PC-3 (cell line): ENCODE data around the gene CPN2. TPM values are rescaled to one million over a fixed set of nuclear protein-coding genes. Genes with fewer than 3 reads are reported as not detected.

Source experiments
- ATAC-seq: fragments of 200-7000 bp; cut with Tn5 transposase; 2 replicates; pipeline ENCODE4 v1.9.1; 2020; ENCODE audit warnings: mild to moderate bottlenecking, moderate library complexity
- BruUV-seq: library from RNA; stranded (reverse); fragments of 400-500 nt; replicated peaks from 2 replicates; lab custom pipeline; 2021; lab: Mats Ljungman, UMichigan
- CTCF ChIA-PET: fragments of 300-600 bp; sonication (Branson Sonifier 250); formaldehyde crosslinking; loops from one replicate; lab custom pipeline; 2022; ENCODE audit warnings: antibody characterized with exemption; lab: Charles Lee
- POLR2A ChIA-PET: fragments of 300-600 bp; sonication (Branson Sonifier 250); formaldehyde crosslinking; loops from one replicate; lab custom pipeline; 2022; ENCODE audit warnings: antibody characterized with exemption; ENCODE audit not compliant: unreplicated experiment; lab: Charles Lee
- DNase-seq: peaks from one replicate; pipeline ENCODE4 v3.0.0-alpha.2; 2015
- H2AFZ ChIP-seq: fragments of 300-600 bp; sonication (generic); 2 replicates; pipeline ENCODE4 v1.6.0; 2016; ENCODE audit warnings: antibody characterized with exemption, low read length
- H3F3A ChIP-seq: fragments of 300-600 bp; sonication (generic); one replicate; pipeline ENCODE4 v1.6.0; 2017; ENCODE audit warnings: antibody characterized with exemption, low read length, control low read depth, mild to moderate bottlenecking; ENCODE audit not compliant: unreplicated experiment
- H3K27ac ChIP-seq: fragments of 300-600 bp; sonication (generic); 2 replicates; pipeline ENCODE4 v1.5.1; 2016; ENCODE audit warnings: mild to moderate bottlenecking, low read length
- H3K27me3 ChIP-seq: fragments of 300-600 bp; sonication (generic); 2 replicates; pipeline ENCODE4 v1.6.1; 2016; ENCODE audit warnings: low read length, mixed read lengths
- H3K36me3 ChIP-seq: fragments of 300-600 bp; sonication (generic); 2 replicates; pipeline ENCODE4 v1.6.1; 2016; ENCODE audit warnings: low read depth, mixed run types, low read length, mixed read lengths
- H3K4me1 ChIP-seq: fragments of 300-600 bp; sonication (generic); 2 replicates; pipeline ENCODE4 v1.5.1; 2016; ENCODE audit warnings: low read length; ENCODE audit not compliant: insufficient read depth
- H3K4me2 ChIP-seq: fragments of 300-600 bp; sonication (generic); 2 replicates; pipeline ENCODE4 v1.6.0; 2016; ENCODE audit warnings: low read length
- H3K4me3 ChIP-seq: fragments of 300-600 bp; sonication (generic); 2 replicates; pipeline ENCODE4 v1.5.1; 2016; ENCODE audit warnings: mild to moderate bottlenecking, low read length, mixed read lengths
- H3K79me2 ChIP-seq: fragments of 300-600 bp; sonication (generic); 2 replicates; pipeline ENCODE4 v1.6.1; 2017; ENCODE audit warnings: low read length, mixed read lengths
- H3K9ac ChIP-seq: fragments of 300-600 bp; sonication (generic); 2 replicates; pipeline ENCODE4 v1.6.0; 2016; ENCODE audit warnings: mild to moderate bottlenecking, low read length
- H3K9me2 ChIP-seq: fragments of 300-600 bp; sonication (generic); replicated peaks from 2 replicates; pipeline ENCODE4 v1.6.1; 2016; ENCODE audit warnings: mixed run types, low read length, mixed read lengths
- H3K9me3 ChIP-seq: fragments of 300-600 bp; sonication (generic); 2 replicates; pipeline ENCODE4 v1.6.1; 2016; ENCODE audit warnings: low read length, mixed read lengths
- H4K20me1 ChIP-seq: fragments of 300-600 bp; sonication (generic); 2 replicates; pipeline ENCODE4 v1.6.1; 2016; ENCODE audit warnings: low read length, mixed read lengths
- EZH2 ChIP-seq: fragments of 300-600 bp; sonication (generic); IDR thresholded peaks from one replicate; pipeline ENCODE4 v1.6.1; 2017; ENCODE audit warnings: antibody characterized with exemption, mild to moderate bottlenecking, low read length; ENCODE audit not compliant: unreplicated experiment
- EZH2phosphoT487 ChIP-seq: fragments of 300-600 bp; sonication (generic); IDR thresholded peaks from 2 replicates; pipeline ENCODE4 v1.6.1; 2018; ENCODE audit warnings: mild to moderate bottlenecking, antibody characterized with exemption, low read length, borderline replicate concordance
- intact Hi-C: fragments of 100-400 bp; cut with micrococcal nuclease; formaldehyde crosslinking; loops from 2 replicates; pipeline ENCODE4 v1.9.0; 2023
- total RNA-seq: library from RNA; depleted of rRNA; stranded (reverse); fragments of >200 nt; gene quantifications from 2 replicates; pipeline ENCODE4 v1.2.3, GENCODE V29; 2014
- TF ChIP-seq, protein P1 (sequence below): fragments of 300-600 bp; sonication (generic); conservative IDR thresholded peaks from 2 replicates; pipeline ENCODE4 v1.5.1; 2017; ENCODE audit warnings: antibody characterized with exemption, low read depth, mild to moderate bottlenecking, low read length

Gene CPN2
- total RNA-seq, 1 experiment from 2014 or later = 0.07 TPM

DNA sequence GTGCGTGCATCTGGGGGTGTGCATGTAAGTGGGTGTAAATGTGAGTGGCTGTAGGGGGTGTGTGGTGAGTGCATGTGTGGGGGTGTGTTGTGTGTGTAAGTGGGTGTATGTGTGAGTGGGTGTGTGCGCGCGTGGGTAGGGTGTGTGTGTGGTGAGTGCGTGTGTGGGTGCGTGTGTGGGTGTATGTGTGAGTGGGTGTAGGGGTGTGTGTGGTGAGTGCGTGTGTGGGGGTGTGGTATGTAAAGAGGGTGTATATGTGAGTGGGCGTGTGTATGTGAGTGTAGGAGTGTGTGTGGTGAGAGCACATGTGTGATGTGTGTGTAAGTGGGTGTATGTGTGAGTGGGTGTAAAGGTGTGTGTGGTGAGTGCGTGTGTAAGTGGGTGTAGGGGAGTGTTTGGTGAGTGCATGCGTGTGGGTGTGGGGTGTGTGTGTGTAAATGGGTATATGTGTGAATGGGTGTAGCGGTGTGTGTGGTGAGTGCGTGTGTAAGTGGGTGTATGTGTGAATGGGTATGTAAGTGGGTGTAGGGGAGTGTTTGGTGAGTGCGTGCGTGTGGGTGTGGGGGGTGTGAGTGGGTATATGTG is 916 bp upstream of the CPN2 start:
- ChIA-PET POLR2A (no interaction called here), CTCF (no interaction called here)
- BruUV-seq = no TSS peak
- Histone ChIP-seq H3K27ac (no peak overlapping the region), H3K4me1 (no peaks in the 10 kb centered on the region), H3K79me2 (no peaks in the 10 kb centered on the region), H3K4me3 (no peak overlapping the region), H3K27me3 (peaks cover 7% of the 10 kb centered on the region; the same call in 1 of the 2 replicates), H4K20me1 (no peaks in the 10 kb centered on the region), H3F3A (no peaks in the 10 kb centered on the region), H3K9me3 (no peaks in the 10 kb centered on the region), H3K9ac (no peak overlapping the region), H3K9me2 (no peaks in the 10 kb centered on the region), H3K36me3 (no peaks in the 10 kb centered on the region), H3K4me2 (no peak overlapping the region), H2AFZ (no peak overlapping the region)
- TF ChIP-seq EZH2phosphoT487 = no peak
- TF ChIP-seq, protein P1, sequence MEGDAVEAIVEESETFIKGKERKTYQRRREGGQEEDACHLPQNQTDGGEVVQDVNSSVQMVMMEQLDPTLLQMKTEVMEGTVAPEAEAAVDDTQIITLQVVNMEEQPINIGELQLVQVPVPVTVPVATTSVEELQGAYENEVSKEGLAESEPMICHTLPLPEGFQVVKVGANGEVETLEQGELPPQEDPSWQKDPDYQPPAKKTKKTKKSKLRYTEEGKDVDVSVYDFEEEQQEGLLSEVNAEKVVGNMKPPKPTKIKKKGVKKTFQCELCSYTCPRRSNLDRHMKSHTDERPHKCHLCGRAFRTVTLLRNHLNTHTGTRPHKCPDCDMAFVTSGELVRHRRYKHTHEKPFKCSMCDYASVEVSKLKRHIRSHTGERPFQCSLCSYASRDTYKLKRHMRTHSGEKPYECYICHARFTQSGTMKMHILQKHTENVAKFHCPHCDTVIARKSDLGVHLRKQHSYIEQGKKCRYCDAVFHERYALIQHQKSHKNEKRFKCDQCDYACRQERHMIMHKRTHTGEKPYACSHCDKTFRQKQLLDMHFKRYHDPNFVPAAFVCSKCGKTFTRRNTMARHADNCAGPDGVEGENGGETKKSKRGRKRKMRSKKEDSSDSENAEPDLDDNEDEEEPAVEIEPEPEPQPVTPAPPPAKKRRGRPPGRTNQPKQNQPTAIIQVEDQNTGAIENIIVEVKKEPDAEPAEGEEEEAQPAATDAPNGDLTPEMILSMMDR = no peak
- TF ChIP-seq EZH2 = no peak
- DNase-seq = no peak
- no peak for ATAC-seq
- intact Hi-C loops = no loop called here

DNA sequence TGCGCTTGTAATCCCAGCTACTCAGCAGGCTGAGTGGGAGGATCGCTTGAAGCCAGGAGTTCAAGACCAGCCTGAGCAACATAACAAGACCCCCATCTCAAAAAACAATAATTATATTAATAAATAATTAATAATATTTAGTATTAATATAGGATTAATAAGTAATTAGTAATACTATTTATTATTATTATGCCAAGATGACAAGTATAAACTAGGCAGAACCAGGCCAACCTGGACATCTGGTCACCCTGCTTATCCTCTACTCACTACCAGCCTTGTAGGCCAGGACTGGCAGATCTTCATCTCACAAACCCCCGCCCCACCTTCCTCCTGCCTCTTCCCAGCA is 429 bp downstream of the CPN2 start:
- Histone ChIP-seq H3K4me1 (no peaks in the 10 kb centered on the region), H3K4me3 (no peak overlapping the region), H3K79me2 (no peaks in the 10 kb centered on the region), H3K9me2 (no peaks in the 10 kb centered on the region), H4K20me1 (no peaks in the 10 kb centered on the region), H3F3A (no peaks in the 10 kb centered on the region), H3K36me3 (no peaks in the 10 kb centered on the region), H3K27ac (no peak overlapping the region), H3K27me3 (no peaks in the 10 kb centered on the region), H3K4me2 (no peak overlapping the region), H3K9ac (no peak overlapping the region), H2AFZ (no peak overlapping the region), H3K9me3 (no peaks in the 10 kb centered on the region)
- ChIA-PET POLR2A (no interaction called here), CTCF (interaction anchor here (1.0 to 1.1 kb wide), 2 partner anchors 17 to 570 kb away, joined by 3 to 5 read pairs; no protein-coding TSS in a partner anchor)
- ATAC-seq (no peak), DNase-seq (no peak)
- no TSS peak for BruUV-seq
- no peak for TF ChIP-seq EZH2
- no peak for TF ChIP-seq EZH2phosphoT487
- TF ChIP-seq, protein P1 = no peak
- intact Hi-C loops = no loop called here

DNA sequence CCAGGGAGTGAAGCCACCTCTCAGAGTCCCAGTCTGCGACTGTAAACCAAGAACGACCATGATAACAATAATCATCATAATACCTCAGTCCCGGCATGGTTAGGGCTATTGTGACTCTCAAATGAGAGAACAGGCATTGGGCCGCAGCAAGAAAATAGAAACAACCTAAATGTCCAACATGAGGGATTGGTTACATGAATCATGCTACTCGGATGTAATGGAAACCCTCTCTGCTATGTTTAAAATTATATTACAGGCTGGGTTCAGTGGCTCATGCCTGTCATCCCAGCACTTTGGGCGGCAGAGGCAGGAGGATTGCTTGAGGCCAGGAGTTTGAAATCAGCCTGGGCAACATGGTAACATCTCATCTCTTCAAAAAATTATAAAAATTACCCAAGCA is 2.8 kb downstream of the CPN2 start:
- DNase-seq (no peak), ATAC-seq (no peak)
- POLR2A ChIA-PET = no interaction called here
- H3K4me3 ChIP-seq = no peak overlapping the region
- no peaks in the 10 kb centered on the region for H3K9me2 ChIP-seq
- H2AFZ ChIP-seq = no peak overlapping the region
- CTCF ChIA-PET = no interaction called here
- no peaks in the 10 kb centered on the region for H4K20me1 ChIP-seq
- H3K36me3 ChIP-seq = no peaks in the 10 kb centered on the region
- no peaks in the 10 kb centered on the region for H3F3A ChIP-seq
- H3K79me2 ChIP-seq = no peaks in the 10 kb centered on the region
- H3K4me2 ChIP-seq = no peak overlapping the region
- no peaks in the 10 kb centered on the region for H3K27me3 ChIP-seq
- H3K9me3 ChIP-seq = no peaks in the 10 kb centered on the region
- intact Hi-C loops = no loop called here
- H3K4me1 ChIP-seq = no peaks in the 10 kb centered on the region
- no peak for TF ChIP-seq EZH2phosphoT487
- no peak for TF ChIP-seq EZH2
- TF ChIP-seq, protein P1 = no peak
- H3K27ac ChIP-seq = no peak overlapping the region
- no TSS peak for BruUV-seq
- no peak overlapping the region for H3K9ac ChIP-seq
